ENCODE measurements around the gene SLC5A5. TPM values are rescaled to one million over a fixed set of nuclear protein-coding genes. Genes with fewer than 3 reads are reported as not detected.
A peak's percentile ranks its signal among the peaks of the same experiment; 100 is the strongest.

SLC5A5 gene
- total RNA-seq, 4 donors from 2014 or later = not detected

DNA sequence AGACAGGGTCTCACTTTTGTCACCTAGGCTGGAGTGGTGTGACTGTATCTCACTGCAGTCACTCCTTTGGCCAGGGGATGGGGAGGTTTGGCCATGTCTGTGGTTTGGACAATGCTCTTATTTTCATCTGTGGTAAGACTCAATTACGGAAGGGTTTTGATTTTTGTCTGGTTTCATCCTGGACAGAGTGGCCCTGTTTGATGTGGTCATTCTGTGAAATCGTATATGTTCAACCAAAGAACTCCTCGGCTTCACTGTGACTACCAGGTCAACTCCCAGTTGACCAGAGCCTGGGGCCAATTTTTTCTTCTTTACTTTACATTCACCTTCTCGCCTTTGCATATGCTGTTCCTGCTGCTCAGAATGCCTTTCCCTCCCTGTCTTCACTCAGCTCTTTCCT lies 54.3 kb downstream of the SLC5A5 start:
- in situ Hi-C loops (cut with MboI; ENCODE audit: low sequenced_read_pairs in 4 of 4) = loop anchor here in 3 of 4 donors (5.0 to 25.0 kb wide), 3 partner anchors 71 to 136 kb away; partner anchors contain the start of gene RPL18A (in 1 of the 3)
- Histone ChIP-seq H3K4me3 (no peak overlapping the region), H3K36me3 (no peaks in the 10 kb centered on the region), H3K4me1 (no peaks in the 10 kb centered on the region), H3K27ac (no peak overlapping the region), H3K27me3 (no peaks in the 10 kb centered on the region), H3K9me3 (no peaks in the 10 kb centered on the region)
- DNase-seq (no peak), ATAC-seq (no peak)
- TF ChIP-seq POLR2A (IDR thresholded peaks at IDR 0.05) = no peak
- intact Hi-C loops (cut with DNase I; ENCODE audit: low total_unique reads) = no loop called here

- intact Hi-C loops (cut with DNase I; ENCODE audit: low total_unique reads) = no loop called here
- Histone ChIP-seq H3K36me3 (no peaks in the 10 kb centered on the region), H3K4me1 (peaks cover 5 to 17% of the 10 kb centered on the region in 2 donors), H3K4me3 (no peak overlapping the region), H3K27me3 (no peaks in the 10 kb centered on the region), H3K9me3 (no peaks in the 10 kb centered on the region), H3K27ac (no peak overlapping the region)
- TF ChIP-seq, protein P1, sequence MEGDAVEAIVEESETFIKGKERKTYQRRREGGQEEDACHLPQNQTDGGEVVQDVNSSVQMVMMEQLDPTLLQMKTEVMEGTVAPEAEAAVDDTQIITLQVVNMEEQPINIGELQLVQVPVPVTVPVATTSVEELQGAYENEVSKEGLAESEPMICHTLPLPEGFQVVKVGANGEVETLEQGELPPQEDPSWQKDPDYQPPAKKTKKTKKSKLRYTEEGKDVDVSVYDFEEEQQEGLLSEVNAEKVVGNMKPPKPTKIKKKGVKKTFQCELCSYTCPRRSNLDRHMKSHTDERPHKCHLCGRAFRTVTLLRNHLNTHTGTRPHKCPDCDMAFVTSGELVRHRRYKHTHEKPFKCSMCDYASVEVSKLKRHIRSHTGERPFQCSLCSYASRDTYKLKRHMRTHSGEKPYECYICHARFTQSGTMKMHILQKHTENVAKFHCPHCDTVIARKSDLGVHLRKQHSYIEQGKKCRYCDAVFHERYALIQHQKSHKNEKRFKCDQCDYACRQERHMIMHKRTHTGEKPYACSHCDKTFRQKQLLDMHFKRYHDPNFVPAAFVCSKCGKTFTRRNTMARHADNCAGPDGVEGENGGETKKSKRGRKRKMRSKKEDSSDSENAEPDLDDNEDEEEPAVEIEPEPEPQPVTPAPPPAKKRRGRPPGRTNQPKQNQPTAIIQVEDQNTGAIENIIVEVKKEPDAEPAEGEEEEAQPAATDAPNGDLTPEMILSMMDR (IDR thresholded peaks at IDR 0.05 in 4 of 5, conservative IDR thresholded peaks at IDR 0.05 in 1 of 5) = no peak
- in situ Hi-C loops (cut with MboI; ENCODE audit: low sequenced_read_pairs in 4 of 4) = loop anchor here in 3 of 4 donors (5.0 to 25.0 kb wide), 3 partner anchors 74 to 133 kb away; partner anchors contain the start of gene RPL18A (in 1 of the 3)
- ATAC-seq (no peak), DNase-seq (no peak)
Measured at GRCh38 chr19:17929056-17929455, 57.3 kb downstream of the SLC5A5 start.

DNA sequence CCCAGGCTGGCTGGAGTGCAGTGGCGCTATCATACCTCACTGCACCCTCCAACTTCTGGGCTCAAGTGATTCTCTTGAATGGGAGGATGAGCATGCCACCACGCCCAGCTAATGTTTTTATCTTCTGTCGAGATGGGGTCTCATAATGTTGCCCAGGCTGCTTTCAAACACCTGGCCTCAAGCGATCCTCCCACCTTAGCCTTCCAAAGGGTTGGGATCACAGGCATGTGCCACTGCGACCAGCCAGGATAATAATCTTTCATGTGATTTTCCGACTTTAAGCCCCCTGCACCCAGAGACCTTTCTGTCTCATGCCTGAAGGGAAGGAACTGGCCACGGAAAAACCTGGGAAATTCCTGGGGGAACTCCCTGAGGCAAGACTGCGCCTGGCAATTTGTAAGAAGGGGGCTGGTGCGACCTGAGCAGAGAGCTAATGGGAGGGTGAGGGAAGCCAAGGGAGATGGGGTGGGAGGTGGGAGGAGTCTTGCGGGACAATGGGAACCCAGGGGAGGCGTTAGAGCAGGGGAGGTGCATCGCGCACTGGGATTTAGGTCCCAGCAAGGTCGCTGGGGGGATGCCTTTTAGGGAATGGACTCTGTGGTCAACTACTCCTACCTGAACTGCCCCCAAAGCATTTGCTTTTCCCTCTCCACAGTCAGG lies 59.9 kb downstream of the SLC5A5 start:
- no peaks in the 10 kb centered on the region for H3K36me3 ChIP-seq
- H3K27ac ChIP-seq = peak overlapping the region in 1 of 4 donors; percentile 90
- DNase-seq (no peak), ATAC-seq (no peak)
- in situ Hi-C loops (cut with MboI; ENCODE audit: low sequenced_read_pairs in 4 of 4) = loop anchor here in 3 of 4 donors (5.0 to 25.0 kb wide), 3 partner anchors 69 to 131 kb away; no protein-coding TSS in a partner anchor
- no peaks in the 10 kb centered on the region for H3K27me3 ChIP-seq
- no peak for TF ChIP-seq POLR2A (IDR thresholded peaks at IDR 0.05)
- TF ChIP-seq, protein P1 (IDR thresholded peaks at IDR 0.05 in 4 of 5, conservative IDR thresholded peaks at IDR 0.05 in 1 of 5) = no peak
- no peaks in the 10 kb centered on the region for H3K9me3 ChIP-seq
- peak overlapping the region; percentile 73 to 96 (median 88) for H3K4me3 ChIP-seq
- peaks cover 9 to 25% of the 10 kb centered on the region in 2 donors for H3K4me1 ChIP-seq
- intact Hi-C loops (cut with DNase I; ENCODE audit: low total_unique reads) = loop anchor here (1.0 to 10.0 kb wide), 3 partner anchors 72 to 717 kb away; partner anchors contain the start of genes RPL18A and USE1

DNA sequence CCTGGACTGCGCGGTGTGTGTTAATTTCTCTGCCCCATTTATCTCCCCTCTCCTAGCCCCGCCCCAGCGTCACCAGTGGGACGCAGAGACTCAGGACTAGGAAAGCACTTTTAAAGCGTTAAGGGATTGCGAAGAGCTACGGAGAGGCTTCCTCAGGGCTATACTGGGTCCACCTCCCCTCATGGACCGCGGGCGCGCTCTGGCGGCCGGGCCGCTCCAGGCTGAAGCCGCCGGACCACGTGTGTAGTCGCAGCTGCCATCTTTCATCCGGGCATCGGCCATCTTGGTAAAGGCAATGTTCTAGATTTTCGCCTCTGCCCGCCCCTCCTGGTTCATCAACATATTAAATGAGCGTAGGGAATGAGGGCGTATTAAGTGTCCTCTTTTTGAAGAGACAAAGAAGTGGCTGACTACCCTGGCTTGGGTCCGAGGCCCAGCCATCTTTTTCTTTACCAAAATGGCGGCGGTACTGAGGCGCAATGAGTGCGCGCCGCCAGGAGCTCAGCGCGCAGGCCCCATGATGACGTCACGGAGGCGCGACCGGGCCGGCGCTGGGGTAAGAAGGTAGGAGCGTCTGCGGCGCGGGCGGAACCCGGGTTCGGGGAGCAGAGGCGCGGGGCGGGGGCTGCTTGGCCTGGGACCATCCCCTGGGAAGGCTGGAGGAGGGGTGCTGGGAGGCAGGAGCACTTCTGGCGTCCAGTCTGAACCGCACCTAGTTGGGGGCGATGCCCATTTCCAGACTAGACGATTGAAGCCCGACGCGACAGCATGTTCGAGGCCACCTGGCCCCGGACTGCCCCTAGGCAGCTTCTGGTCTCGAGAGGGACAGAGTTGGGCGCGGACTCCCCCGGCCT lies 61.0 kb downstream of the SLC5A5 start, which contains the start of gene CCDC124:
TSS of gene CCDC124 (plus strand) at position 531 of the 854 bp plus-strand sequence. CDS start 3,406 bp downstream, outside the sequence.
- TF ChIP-seq, protein P1 (IDR thresholded peaks at IDR 0.05 in 4 of 5, conservative IDR thresholded peaks at IDR 0.05 in 1 of 5) = peak; percentile 86 to 89 (median 88)
- TF ChIP-seq POLR2A (IDR thresholded peaks at IDR 0.05) = peak; percentile 91 to 92
- H3K4me1 ChIP-seq = peaks cover 9 to 25% of the 10 kb centered on the region in 2 donors
- intact Hi-C loops (cut with DNase I; ENCODE audit: low total_unique reads) = loop anchor here (1.0 to 10.0 kb wide), 3 partner anchors 73 to 718 kb away; partner anchors contain the start of genes RPL18A and USE1
- H3K36me3 ChIP-seq = peaks cover 0 to 8% of the 10 kb centered on the region in 2 donors
- ATAC-seq = peak; percentile 95 to 96
- no peaks in the 10 kb centered on the region for H3K27me3 ChIP-seq
- peak within 1 kb of the TSS; percentile 88 to 94 (median 90) for H3K27ac ChIP-seq
- in situ Hi-C loops (cut with MboI; ENCODE audit: low sequenced_read_pairs in 4 of 4) = loop anchor here in 3 of 4 donors (5.0 to 25.0 kb wide), 3 partner anchors 70 to 130 kb away; no protein-coding TSS in a partner anchor
- H3K9me3 ChIP-seq = no peaks in the 10 kb centered on the region
- H3K4me3 ChIP-seq = peak within 1 kb of the TSS; percentile 73 to 96 (median 88)
- DNase-seq = peak; percentile 81 to 90
